ENCODE measurements around the gene EBF3. TPM values are rescaled to one million over a fixed set of nuclear protein-coding genes. Genes with fewer than 3 reads are reported as not detected.

Gene EBF3
- total and polyA plus RNA-seq, 4 experiments from 2014 or later = not detected

DNA sequence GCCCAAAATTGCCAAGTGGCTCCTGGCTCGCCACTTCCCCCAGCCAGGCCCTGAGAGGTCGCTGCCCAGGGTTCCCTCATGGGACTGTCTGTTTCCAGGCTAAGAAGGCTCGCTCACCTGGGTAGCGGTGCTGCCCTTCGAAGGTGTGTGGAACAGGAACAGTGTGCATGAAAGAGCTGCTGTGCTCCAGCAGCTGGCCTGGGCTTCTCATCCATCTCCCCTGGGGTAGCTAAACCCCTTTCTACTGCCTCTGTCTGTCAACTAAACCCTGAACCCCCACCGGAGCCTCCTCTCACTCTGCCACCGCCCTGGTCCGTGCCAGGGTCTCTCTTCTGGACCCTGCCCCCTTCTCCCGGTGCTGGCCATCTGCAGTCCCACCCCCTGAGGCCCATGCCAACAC lies 152.9 kb downstream of the EBF3 start:
- Mint-ChIP-seq H3K27ac (no peak overlapping the region), H3K9me3 (peaks cover 2 to 32% (median 9%) of the 10 kb centered on the region in 8 donors), H3K36me3 (no peaks in the 10 kb centered on the region), H3K27me3 (peaks cover 0 to 2% of the 10 kb centered on the region in 2 donors), H3K4me1 (no peaks in the 10 kb centered on the region), H3K4me3 (no peak overlapping the region)
- no peak for DNase-seq
- Histone ChIP-seq H3K4me3 (ENCODE audit: low read length in 2 of 2) (no peak overlapping the region), H3K27ac (ENCODE audit: low read depth, low read length) (no peak overlapping the region), H3K9me3 (ENCODE audit: control insufficient read depth in 1 of 2, low read length in 2 of 2) (no peaks in the 10 kb centered on the region), H3K27me3 (ENCODE audit: insufficient read depth, low read length) (no peaks in the 10 kb centered on the region), H3K36me3 (ENCODE audit: insufficient read depth, low read length) (no peaks in the 10 kb centered on the region), H3K4me1 (ENCODE audit: insufficient read depth, low read length) (no peaks in the 10 kb centered on the region)
- POLR2A ChIA-PET (ENCODE audit: partially characterized antibody) = no interaction called here
- CTCF ChIA-PET (ENCODE audit: partially characterized antibody) = no interaction called here
- intact Hi-C loops (cut with micrococcal nuclease) = no loop called here

GRCh38 chr10:129809841-129810240 lies 154.2 kb downstream of the EBF3 start:
- Mint-ChIP-seq H3K4me3 (no peak overlapping the region), H3K4me1 (no peaks in the 10 kb centered on the region), H3K36me3 (no peaks in the 10 kb centered on the region), H3K27me3 (peaks cover 0 to 2% of the 10 kb centered on the region in 2 donors), H3K9me3 (peaks cover 2 to 42% (median 17%) of the 10 kb centered on the region in 8 donors), H3K27ac (no peak overlapping the region)
- ChIA-PET POLR2A (ENCODE audit: partially characterized antibody) (no interaction called here), CTCF (ENCODE audit: partially characterized antibody) (no interaction called here)
- Histone ChIP-seq H3K9me3 (ENCODE audit: control insufficient read depth in 1 of 2, low read length in 2 of 2) (no peaks in the 10 kb centered on the region), H3K4me1 (ENCODE audit: insufficient read depth, low read length) (no peaks in the 10 kb centered on the region), H3K27ac (ENCODE audit: low read depth, low read length) (no peak overlapping the region), H3K27me3 (ENCODE audit: insufficient read depth, low read length) (no peaks in the 10 kb centered on the region), H3K4me3 (ENCODE audit: low read length in 2 of 2) (no peak overlapping the region), H3K36me3 (ENCODE audit: insufficient read depth, low read length) (no peaks in the 10 kb centered on the region)
- DNase-seq = no peak
- intact Hi-C loops (cut with micrococcal nuclease) = no loop called here

GRCh38 chr10:129809431-129809830 lies 154.6 kb downstream of the EBF3 start:
- no peak overlapping the region for H3K4me3 Mint-ChIP-seq
- DNase-seq = no peak
- Histone ChIP-seq H3K9me3 (ENCODE audit: control insufficient read depth in 1 of 2, low read length in 2 of 2) (no peaks in the 10 kb centered on the region), H3K27me3 (ENCODE audit: insufficient read depth, low read length) (no peaks in the 10 kb centered on the region), H3K4me3 (ENCODE audit: low read length in 2 of 2) (no peak overlapping the region), H3K4me1 (ENCODE audit: insufficient read depth, low read length) (no peaks in the 10 kb centered on the region), H3K27ac (ENCODE audit: low read depth, low read length) (no peak overlapping the region), H3K36me3 (ENCODE audit: insufficient read depth, low read length) (no peaks in the 10 kb centered on the region)
- no peaks in the 10 kb centered on the region for H3K4me1 Mint-ChIP-seq
- ChIA-PET POLR2A (ENCODE audit: partially characterized antibody) (no interaction called here), CTCF (ENCODE audit: partially characterized antibody) (no interaction called here)
- intact Hi-C loops (cut with micrococcal nuclease) = no loop called here
- no peaks in the 10 kb centered on the region for H3K36me3 Mint-ChIP-seq
- peaks cover 0 to 2% of the 10 kb centered on the region in 2 donors for H3K27me3 Mint-ChIP-seq
- H3K9me3 Mint-ChIP-seq = peaks cover 2 to 43% (median 19%) of the 10 kb centered on the region in 8 donors
- no peak overlapping the region for H3K27ac Mint-ChIP-seq

DNA sequence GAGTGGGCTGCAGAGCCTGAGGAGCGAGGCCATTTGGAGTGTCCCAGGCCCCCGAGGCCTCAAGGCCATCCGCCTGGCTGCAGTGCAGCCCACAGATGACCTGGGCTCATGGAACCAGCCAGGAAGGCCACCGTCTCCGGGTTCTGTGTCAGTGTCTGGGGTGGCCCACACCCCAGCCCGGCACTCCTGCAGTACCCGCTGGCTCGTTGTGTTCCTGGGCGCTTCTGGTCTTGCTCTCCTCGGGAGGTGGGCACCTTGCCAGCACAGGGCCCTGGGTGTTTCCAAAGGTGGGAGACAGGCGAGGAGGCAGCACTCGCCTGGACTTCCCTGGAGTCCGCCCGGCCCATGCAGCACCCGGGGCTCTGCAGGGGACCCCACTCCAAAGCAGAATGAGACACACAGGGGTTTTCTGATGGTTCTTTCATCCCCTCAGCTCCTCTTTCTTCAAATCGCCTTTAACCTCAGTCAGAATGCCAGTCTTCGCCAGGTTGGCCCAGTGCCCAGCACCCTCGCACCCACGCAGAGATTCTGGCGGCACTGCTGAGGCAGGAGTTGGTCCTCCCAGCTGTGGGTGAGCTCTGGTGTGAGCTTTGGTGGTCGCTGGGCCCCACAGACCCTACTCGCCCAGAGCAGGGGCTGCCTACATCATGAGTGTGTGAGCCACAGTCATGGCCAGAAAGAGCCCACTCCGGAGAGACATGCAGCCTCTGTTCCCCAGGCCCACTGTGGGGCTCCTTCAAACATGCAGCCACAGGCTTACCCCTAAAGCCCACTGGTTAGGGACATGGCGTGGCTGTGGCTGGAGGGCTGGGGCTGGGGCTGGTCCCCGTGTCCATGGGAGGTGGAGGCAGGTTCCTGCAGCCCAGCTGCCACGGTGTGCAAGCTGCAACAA lies 155.7 kb downstream of the EBF3 start:
- POLR2A ChIA-PET (ENCODE audit: partially characterized antibody) = no interaction called here
- no peaks in the 10 kb centered on the region for H3K36me3 Mint-ChIP-seq
- H3K36me3 ChIP-seq (ENCODE audit: insufficient read depth, low read length) = no peaks in the 10 kb centered on the region
- intact Hi-C loops (cut with micrococcal nuclease) = no loop called here
- no peak overlapping the region for H3K4me3 ChIP-seq (ENCODE audit: low read length in 2 of 2)
- no peaks in the 10 kb centered on the region for H3K27me3 ChIP-seq (ENCODE audit: insufficient read depth, low read length)
- H3K4me3 Mint-ChIP-seq = no peak overlapping the region
- H3K4me1 Mint-ChIP-seq = no peaks in the 10 kb centered on the region
- no peak overlapping the region for H3K27ac ChIP-seq (ENCODE audit: low read depth, low read length)
- H3K9me3 Mint-ChIP-seq = peaks cover 2 to 54% (median 30%) of the 10 kb centered on the region in 8 donors
- no peaks in the 10 kb centered on the region for H3K4me1 ChIP-seq (ENCODE audit: insufficient read depth, low read length)
- no peak overlapping the region for H3K27ac Mint-ChIP-seq
- no peaks in the 10 kb centered on the region for H3K9me3 ChIP-seq (ENCODE audit: control insufficient read depth in 1 of 2, low read length in 2 of 2)
- DNase-seq = no peak
- CTCF ChIA-PET (ENCODE audit: partially characterized antibody) = no interaction called here
- H3K27me3 Mint-ChIP-seq = peaks cover 0 to 2% of the 10 kb centered on the region in 2 donors

GRCh38 chr10:129807211-129807610 lies 156.9 kb downstream of the EBF3 start:
- CTCF ChIA-PET (ENCODE audit: partially characterized antibody) = no interaction called here
- Histone ChIP-seq H3K4me1 (ENCODE audit: insufficient read depth, low read length) (no peaks in the 10 kb centered on the region), H3K9me3 (ENCODE audit: control insufficient read depth in 1 of 2, low read length in 2 of 2) (no peaks in the 10 kb centered on the region), H3K36me3 (ENCODE audit: insufficient read depth, low read length) (no peaks in the 10 kb centered on the region), H3K27ac (ENCODE audit: low read depth, low read length) (no peak overlapping the region), H3K27me3 (ENCODE audit: insufficient read depth, low read length) (no peaks in the 10 kb centered on the region), H3K4me3 (ENCODE audit: low read length in 2 of 2) (no peak overlapping the region)
- Mint-ChIP-seq H3K27me3 (peaks cover 0 to 2% of the 10 kb centered on the region in 2 donors), H3K27ac (no peak overlapping the region), H3K9me3 (peaks cover 2 to 62% (median 38%) of the 10 kb centered on the region in 8 donors), H3K4me3 (no peak overlapping the region), H3K36me3 (no peaks in the 10 kb centered on the region), H3K4me1 (no peaks in the 10 kb centered on the region)
- DNase-seq = no peak
- intact Hi-C loops (cut with micrococcal nuclease) = no loop called here
- POLR2A ChIA-PET (ENCODE audit: partially characterized antibody) = no interaction called here

GRCh38 chr10:129800796-129801340 lies 163.2 kb downstream of the EBF3 start:
- Histone ChIP-seq H3K27me3 (ENCODE audit: insufficient read depth, low read length) (no peaks in the 10 kb centered on the region), H3K36me3 (ENCODE audit: insufficient read depth, low read length) (no peaks in the 10 kb centered on the region), H3K9me3 (ENCODE audit: control insufficient read depth in 1 of 2, low read length in 2 of 2) (no peaks in the 10 kb centered on the region), H3K4me1 (ENCODE audit: insufficient read depth, low read length) (no peaks in the 10 kb centered on the region), H3K27ac (ENCODE audit: low read depth, low read length) (no peak overlapping the region), H3K4me3 (ENCODE audit: low read length in 2 of 2) (no peak overlapping the region)
- H3K4me1 Mint-ChIP-seq = no peaks in the 10 kb centered on the region
- DNase-seq = no peak
- no peak overlapping the region for H3K27ac Mint-ChIP-seq
- H3K36me3 Mint-ChIP-seq = peaks cover 0 to 5% of the 10 kb centered on the region in 2 donors
- ChIA-PET CTCF (ENCODE audit: partially characterized antibody) (no interaction called here), POLR2A (ENCODE audit: partially characterized antibody) (no interaction called here)
- peaks cover 0 to 68% (median 53%) of the 10 kb centered on the region in 8 donors for H3K9me3 Mint-ChIP-seq
- intact Hi-C loops (cut with micrococcal nuclease) = no loop called here
- no peak overlapping the region for H3K4me3 Mint-ChIP-seq
- H3K27me3 Mint-ChIP-seq = peaks cover 0 to 2% of the 10 kb centered on the region in 2 donors

DNA sequence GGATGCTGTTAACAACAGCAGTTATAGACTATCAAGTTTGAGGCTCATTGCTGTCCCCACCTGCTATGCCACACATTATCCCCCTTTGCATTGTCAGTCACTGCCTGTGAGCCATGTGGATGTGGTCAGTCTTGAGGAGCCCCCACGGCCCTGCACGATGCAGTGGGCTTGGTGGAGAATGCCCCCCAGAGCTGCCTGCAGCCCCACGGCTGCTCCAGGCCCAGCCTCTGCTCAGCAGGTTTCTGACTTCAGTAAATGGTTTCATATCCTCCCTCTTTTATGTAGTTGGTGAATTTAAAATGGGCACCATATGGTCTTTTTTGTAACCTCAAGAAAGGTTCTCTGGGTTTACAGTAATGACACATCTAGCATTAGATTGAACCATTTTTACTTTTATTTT lies 164.1 kb downstream of the EBF3 start:
- Histone ChIP-seq H3K4me3 (ENCODE audit: low read length in 2 of 2) (no peak overlapping the region), H3K27ac (ENCODE audit: low read depth, low read length) (no peak overlapping the region), H3K4me1 (ENCODE audit: insufficient read depth, low read length) (no peaks in the 10 kb centered on the region), H3K36me3 (ENCODE audit: insufficient read depth, low read length) (no peaks in the 10 kb centered on the region), H3K27me3 (ENCODE audit: insufficient read depth, low read length) (no peaks in the 10 kb centered on the region), H3K9me3 (ENCODE audit: control insufficient read depth in 1 of 2, low read length in 2 of 2) (no peaks in the 10 kb centered on the region)
- ChIA-PET POLR2A (ENCODE audit: partially characterized antibody) (no interaction called here), CTCF (ENCODE audit: partially characterized antibody) (no interaction called here)
- peaks cover 0 to 2% of the 10 kb centered on the region in 2 donors for H3K27me3 Mint-ChIP-seq
- no peaks in the 10 kb centered on the region for H3K4me1 Mint-ChIP-seq
- H3K36me3 Mint-ChIP-seq = peaks cover 0 to 6% of the 10 kb centered on the region in 2 donors
- intact Hi-C loops (cut with micrococcal nuclease) = no loop called here
- H3K4me3 Mint-ChIP-seq = no peak overlapping the region
- no peak for DNase-seq
- peaks cover 0 to 68% (median 55%) of the 10 kb centered on the region in 8 donors for H3K9me3 Mint-ChIP-seq
- no peak overlapping the region for H3K27ac Mint-ChIP-seq
